BJ (cell line): ENCODE data around the gene AFF3. TPM values are rescaled to one million over a fixed set of nuclear protein-coding genes. Genes with fewer than 3 reads are reported as not detected.
"Not testable (repeated sequence)": the region's sequence is repeated elsewhere in the genome, so short reads cannot be mapped to it uniquely, and the experiment has no call there.

Experiments used
- CTCF ChIA-PET: fragments of 350-600 bp; formaldehyde crosslinking; extraction: SDS; loops from one replicate; lab custom pipeline; 2021; ENCODE audit warnings: antibody characterized with exemption, inconsistent platforms; lab: Yijun Ruan, JAX
- POLR2A ChIA-PET: fragments of 300-600 bp; sonication (Branson Sonifier 250); formaldehyde crosslinking; extraction: SDS; loops from one replicate; lab custom pipeline; 2021; ENCODE audit warnings: antibody characterized with exemption; lab: Charles Lee
- DNase-seq: peaks from one replicate; pipeline ENCODE4 v3.0.0-alpha.2; 2011; ENCODE audit warnings: low read depth
- H3K27me3 ChIP-seq: 2 replicates; pipeline ENCODE4 v1.6.0; 2011; ENCODE audit warnings: low read length; ENCODE audit not compliant: control insufficient read depth, insufficient read depth
- H3K36me3 ChIP-seq: 2 replicates; pipeline ENCODE4 v1.5.1; 2011; ENCODE audit warnings: low read length; ENCODE audit not compliant: control insufficient read depth, insufficient read depth
- H3K4me3 ChIP-seq: 2 replicates; pipeline ENCODE4 v1.5.1; 2011; ENCODE audit warnings: low read depth, mild to moderate bottlenecking, control low read depth, low read length
- polyA plus RNA-seq: library from polyadenylated mRNA; depleted of rRNA; stranded (reverse); fragments of >200 nt; gene quantifications from 2 replicates; pipeline ENCODE4 v1.2.3, GENCODE V29; 2011
- TF ChIP-seq, protein P1 (sequence below): IDR thresholded peaks from 2 replicates; pipeline ENCODE4 v1.5.1; 2011; ENCODE audit warnings: low read depth, mild to moderate bottlenecking, control low read depth, inconsistent platforms, low read length, moderate library complexity; ENCODE audit not compliant: insufficient read depth

Gene AFF3
- polyA plus RNA-seq, 1 experiment, result 11.5 TPM

GRCh38 chr2:99748344-99748743 lies 394.0 kb downstream of the AFF3 start:
- no peaks in the 10 kb centered on the region for H3K27me3 ChIP-seq
- no peak overlapping the region for H3K4me3 ChIP-seq
- no peak for DNase-seq
- no peaks in the 10 kb centered on the region for H3K36me3 ChIP-seq
- TF ChIP-seq, protein P1, sequence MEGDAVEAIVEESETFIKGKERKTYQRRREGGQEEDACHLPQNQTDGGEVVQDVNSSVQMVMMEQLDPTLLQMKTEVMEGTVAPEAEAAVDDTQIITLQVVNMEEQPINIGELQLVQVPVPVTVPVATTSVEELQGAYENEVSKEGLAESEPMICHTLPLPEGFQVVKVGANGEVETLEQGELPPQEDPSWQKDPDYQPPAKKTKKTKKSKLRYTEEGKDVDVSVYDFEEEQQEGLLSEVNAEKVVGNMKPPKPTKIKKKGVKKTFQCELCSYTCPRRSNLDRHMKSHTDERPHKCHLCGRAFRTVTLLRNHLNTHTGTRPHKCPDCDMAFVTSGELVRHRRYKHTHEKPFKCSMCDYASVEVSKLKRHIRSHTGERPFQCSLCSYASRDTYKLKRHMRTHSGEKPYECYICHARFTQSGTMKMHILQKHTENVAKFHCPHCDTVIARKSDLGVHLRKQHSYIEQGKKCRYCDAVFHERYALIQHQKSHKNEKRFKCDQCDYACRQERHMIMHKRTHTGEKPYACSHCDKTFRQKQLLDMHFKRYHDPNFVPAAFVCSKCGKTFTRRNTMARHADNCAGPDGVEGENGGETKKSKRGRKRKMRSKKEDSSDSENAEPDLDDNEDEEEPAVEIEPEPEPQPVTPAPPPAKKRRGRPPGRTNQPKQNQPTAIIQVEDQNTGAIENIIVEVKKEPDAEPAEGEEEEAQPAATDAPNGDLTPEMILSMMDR, result no peak
- ChIA-PET CTCF (no interaction called here), POLR2A (no interaction called here)

GRCh38 chr2:99747842-99748241 lies 394.5 kb downstream of the AFF3 start:
- TF ChIP-seq, protein P1, result no peak
- Histone ChIP-seq H3K36me3 (no peaks in the 10 kb centered on the region), H3K4me3 (no peak overlapping the region), H3K27me3 (no peaks in the 10 kb centered on the region)
- ChIA-PET POLR2A (no interaction called here), CTCF (interaction anchor here (1.2 kb wide), 1 partner anchor 514 kb away, joined by 3 read pairs; no protein-coding TSS in a partner anchor)
- DNase-seq, result no peak

GRCh38 chr2:99743146-99743545 lies 399.2 kb downstream of the AFF3 start:
- DNase-seq, result no peak
- no peak overlapping the region for H3K4me3 ChIP-seq
- CTCF ChIA-PET, result no interaction called here
- POLR2A ChIA-PET, result no interaction called here
- H3K36me3 ChIP-seq, result no peaks in the 10 kb centered on the region
- TF ChIP-seq, protein P1, result no peak
- H3K27me3 ChIP-seq, result no peaks in the 10 kb centered on the region

- POLR2A ChIA-PET, result no interaction called here
- CTCF ChIA-PET, result interaction anchor here (0.7 kb wide), 1 partner anchor 463 kb away, joined by 3 read pairs; no protein-coding TSS in a partner anchor
- DNase-seq, result no peak
Observed at GRCh38 chr2:99737537-99737936, 404.9 kb downstream of the AFF3 start.

DNA sequence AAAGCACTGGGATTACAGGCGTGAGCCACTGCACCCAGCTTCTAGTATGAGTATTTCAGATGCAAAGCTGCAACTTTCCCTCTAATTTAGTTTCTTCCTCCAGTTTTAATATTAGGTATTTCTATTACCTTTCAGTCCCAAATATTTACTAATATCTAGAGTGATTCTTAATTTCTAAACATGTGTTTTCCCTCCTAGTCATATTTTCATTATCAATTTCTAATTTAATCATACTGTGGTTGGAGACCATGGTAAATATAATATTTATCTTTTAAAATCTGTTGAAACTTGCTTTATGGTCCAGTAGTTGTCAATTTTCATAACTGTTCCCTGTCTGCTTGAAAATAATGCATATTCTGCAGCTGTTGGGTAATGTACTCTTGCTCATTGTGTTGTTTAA lies 406.6 kb downstream of the AFF3 start:
- no peaks in the 10 kb centered on the region for H3K27me3 ChIP-seq
- ChIA-PET CTCF (interaction anchor here (0.6 kb wide), 1 partner anchor 527 kb away, joined by 3 read pairs; no protein-coding TSS in a partner anchor), POLR2A (no interaction called here)
- TF ChIP-seq, protein P1, result no peak
- no peak for DNase-seq
- H3K4me3 ChIP-seq, result no peak overlapping the region
- H3K36me3 ChIP-seq, result no peaks in the 10 kb centered on the region

More at GRCh38 chr2:99737537-99737936, 404.9 kb downstream of the AFF3 start:
- Histone ChIP-seq H3K4me3 (no peak overlapping the region), H3K27me3 (no peaks in the 10 kb centered on the region), H3K36me3 (no peaks in the 10 kb centered on the region)
- TF ChIP-seq, protein P1, result no peak

DNA sequence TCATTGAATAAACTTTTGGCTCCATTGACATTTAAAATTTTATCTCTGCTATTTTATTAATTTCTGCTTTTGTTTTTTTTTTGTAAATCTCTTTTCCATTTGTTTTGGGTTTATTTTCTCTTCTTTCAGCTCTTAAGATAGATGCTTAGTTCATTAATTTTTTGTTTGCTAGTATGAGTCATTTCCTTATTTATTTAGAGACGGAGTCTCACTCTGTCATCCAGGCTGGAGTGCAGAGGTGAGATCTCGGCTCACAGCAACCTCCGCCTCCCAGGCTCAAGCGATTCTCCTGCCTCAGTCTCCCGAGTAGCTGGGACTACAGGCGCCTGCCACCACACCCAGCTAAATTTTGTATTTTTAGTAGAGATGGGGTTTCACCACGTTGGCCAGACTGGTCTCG lies 407.1 kb downstream of the AFF3 start:
- H3K27me3 ChIP-seq, H3K36me3 ChIP-seq, POLR2A ChIA-PET, CTCF ChIA-PET, DNase-seq, H3K4me3 ChIP-seq: not testable (repeated sequence)
